Tongue (tissue), 3 donors: ENCODE measurements around the gene SLAMF8. TPM values are rescaled to one million over a fixed set of nuclear protein-coding genes. Genes with fewer than 3 reads are reported as not detected.

Experiments
- DNase-seq: peaks from one replicate; pipeline ENCODE4 v3.0.0-alpha.2; 2015
- small RNA-seq: library from RNA; depleted of rRNA; stranded (forward); fragments of <200 nt; gene quantifications from one replicate; pipeline ENCODE3, GENCODE V24; 2014; ENCODE audit warnings: low replicate concordance
- total RNA-seq: library from RNA; depleted of rRNA; stranded (reverse); fragments of >200 nt; gene quantifications from one replicate; pipeline ENCODE4 v1.2.3, GENCODE V29; 2014

SLAMF8 gene
- total RNA-seq, 1 donor from 2014 or later: 0.92 TPM

DNA sequence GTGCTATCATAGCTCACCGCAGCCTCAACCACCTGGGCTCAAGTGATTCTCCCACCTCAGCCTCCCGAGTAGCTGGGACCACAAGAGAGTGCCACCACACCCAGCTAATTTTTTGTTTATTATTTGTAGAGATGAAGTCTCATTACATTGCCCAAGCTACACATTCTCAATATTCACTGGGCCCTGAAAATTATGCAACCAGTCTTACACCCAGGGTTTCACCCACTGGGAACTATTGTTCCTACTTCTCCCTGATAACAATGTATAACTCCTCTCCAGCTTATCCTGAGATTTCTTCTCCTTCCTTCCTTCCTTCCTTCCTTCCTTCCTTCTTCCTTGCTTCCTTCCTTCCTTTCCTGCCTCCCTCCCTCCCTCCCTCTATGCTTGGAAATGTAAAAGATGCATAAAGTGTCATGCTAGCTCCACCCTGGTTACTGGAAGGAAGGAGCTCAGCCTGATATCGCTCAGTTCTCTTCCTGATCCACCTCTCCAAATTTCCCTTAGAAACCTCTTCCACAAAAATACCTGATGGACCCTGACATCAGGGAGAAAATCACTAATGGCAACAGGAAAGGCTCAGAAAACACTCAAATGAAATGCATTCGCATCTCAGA, 47.0 kb downstream of the SLAMF8 start:
- no peak for DNase-seq

DNA sequence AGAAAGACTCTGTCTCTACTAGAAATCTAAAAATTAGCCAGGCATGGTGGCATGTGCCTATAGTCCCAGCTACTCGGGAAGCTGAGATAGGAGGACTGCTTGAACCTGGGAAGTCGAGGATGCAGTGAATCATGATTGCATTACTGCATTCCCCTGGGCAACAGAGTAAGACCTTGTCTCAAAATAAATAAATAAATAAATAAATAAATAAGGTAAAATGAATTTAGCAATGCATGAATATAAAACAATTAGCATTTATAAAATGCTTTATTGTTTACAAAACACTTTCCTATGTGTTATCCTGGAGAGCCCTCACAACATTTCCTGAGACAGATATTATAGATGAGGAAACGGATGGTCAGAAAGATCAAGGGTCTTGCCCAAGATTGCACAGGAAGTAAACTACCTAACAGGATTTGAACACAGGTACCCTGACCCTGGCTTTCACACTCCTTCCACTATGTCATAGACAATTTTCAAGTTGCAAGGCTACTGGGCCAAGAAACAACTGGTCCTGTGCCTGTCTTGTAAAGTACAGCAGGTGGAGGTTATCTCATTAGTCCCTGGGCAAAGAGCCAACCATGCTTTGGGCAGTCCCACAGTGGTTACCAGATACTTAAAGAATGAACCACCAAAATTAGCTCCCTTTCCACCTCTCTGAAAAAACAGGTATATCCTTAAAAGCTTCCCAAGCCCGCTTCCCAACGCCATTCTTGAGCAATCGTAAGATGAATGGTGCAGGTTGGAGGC, 51.2 kb downstream of the SLAMF8 start:
- no peak for DNase-seq

DNA sequence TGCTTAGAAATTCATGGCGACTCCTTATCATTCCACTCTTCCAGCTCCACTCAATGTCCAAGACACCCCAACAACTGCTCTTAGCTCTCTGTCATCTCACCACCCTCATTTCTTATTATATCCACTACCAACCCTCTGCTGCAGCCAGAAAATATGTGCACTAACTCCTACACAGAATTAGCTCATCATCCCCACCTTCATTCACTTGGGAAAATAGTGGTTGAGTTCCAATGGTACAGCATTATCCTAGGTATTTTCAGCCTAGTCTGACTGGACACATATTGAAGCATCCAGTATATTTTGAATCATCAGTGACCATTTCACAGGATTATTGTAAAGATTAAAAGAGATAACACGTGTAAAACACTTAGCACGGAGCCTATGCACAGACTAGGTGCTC, 52.5 kb downstream of the SLAMF8 start:
- no peak for DNase-seq

DNA sequence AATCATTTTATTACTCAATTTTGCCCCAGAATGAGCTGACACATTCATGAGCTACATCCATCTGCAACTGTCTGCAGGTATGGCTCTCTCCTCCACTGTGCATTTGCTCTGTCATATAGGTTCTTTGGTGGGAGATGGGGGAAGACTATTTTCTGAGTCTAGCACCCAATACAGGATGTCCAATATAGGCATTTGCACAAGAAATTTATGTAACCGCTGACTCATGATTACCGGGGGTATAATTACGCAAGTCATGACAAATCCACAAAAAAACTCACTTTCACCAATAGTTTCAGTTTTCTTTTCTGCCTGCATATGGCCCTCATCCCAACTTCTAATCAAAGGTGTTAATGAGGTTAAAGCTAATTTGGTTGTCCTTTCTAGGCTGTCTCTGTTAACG, 53.3 kb downstream of the SLAMF8 start:
- no peak for DNase-seq

DNA sequence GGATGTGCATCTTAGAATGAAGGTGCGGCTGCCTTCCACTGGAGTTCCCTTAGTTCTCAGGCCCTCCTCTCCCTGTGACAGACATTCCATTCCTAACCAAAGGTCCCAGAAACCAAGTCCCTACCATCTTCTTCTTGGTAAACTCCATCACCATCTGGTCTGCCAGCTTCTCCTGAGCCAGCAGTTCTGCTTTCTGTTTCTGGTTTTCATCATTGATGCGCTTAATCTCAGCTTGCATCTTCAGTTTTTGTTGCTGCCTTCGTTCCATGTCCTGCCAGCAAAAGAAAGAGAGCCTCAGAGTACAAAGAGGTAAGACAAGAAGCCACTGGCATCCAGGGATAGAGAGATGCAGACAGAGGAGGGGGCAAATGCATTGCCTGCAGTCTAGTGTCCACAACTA, 53.8 kb downstream of the SLAMF8 start:
- no peak for DNase-seq

DNA sequence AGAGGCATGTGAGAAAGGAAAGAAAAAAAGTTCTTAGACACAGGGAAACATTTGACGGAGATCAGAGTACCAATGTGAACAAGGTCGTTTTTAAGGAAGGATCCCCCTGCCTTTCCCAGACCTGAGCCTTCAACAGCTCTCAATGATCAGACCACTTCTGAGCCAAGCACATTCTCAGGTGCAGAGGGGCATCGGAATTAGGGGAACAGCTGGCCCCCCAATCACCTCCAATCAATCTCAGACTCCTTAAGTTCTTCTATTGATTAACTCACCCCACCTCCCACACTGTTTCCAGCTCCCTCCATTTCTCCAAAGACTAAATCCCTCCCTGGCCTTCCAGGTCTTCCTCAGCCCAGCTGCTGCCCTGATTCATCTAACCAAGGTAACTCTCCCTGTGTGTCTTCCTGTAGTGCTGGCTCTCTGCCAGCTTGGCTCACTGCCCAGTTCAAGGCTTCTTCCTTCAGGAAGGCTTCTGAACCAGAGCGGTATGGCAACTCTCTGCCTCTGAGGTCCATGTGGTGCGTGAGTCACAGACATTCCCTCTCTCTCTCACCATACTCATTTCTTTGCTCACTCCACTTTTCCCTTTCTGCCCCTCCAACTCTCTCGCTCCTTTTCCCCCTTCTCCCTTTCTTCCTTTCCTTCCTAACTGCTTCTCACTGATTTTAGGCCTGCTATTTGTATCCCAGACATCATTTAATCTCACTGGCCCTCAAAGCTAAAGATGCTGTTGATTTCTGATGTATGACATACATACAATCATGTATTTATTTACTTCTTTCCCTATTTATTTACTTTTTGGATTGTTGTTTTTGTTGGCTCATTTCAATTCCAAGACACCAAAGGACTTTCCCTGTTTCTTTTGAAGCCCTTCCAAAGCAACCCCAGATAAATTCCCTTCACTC, 55.2 kb downstream of the SLAMF8 start:
- DNase-seq: peak; percentile 79

DNA sequence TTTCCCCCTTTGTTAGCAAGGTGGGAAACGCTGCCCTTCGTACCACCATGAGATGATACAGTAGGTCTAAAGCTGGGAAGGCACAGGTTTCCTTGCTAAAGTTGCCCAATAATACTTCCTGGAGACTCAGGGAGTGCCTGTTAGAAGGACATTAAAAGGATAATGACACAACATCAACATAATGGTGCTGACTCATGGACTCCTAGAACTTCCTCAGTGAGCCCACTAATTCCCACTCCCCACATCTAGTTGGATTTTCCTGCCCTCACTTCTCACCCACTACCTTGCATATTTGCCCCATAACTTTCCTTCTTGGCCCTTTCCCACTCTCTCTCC, 55.8 kb downstream of the SLAMF8 start:
- no peak for DNase-seq

DNA sequence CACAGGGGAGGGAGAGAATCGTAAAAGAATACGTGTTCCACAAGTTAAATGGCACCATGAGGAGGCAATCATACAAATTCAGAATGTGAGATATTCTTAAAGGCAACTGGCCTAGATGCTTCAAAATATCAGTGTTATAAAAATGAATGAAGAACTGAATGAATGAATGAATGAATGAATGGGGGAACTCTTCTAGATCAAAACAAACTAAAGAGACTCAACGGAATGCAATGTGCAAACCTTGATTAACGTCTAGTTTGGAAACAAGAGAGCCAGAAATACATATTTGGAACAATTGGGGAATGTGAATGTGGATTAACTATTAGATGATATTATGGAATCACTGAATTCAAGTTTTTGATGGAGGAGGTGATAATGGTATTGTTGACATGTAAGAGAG, 56.5 kb downstream of the SLAMF8 start:
- DNase-seq: no peak

DNA sequence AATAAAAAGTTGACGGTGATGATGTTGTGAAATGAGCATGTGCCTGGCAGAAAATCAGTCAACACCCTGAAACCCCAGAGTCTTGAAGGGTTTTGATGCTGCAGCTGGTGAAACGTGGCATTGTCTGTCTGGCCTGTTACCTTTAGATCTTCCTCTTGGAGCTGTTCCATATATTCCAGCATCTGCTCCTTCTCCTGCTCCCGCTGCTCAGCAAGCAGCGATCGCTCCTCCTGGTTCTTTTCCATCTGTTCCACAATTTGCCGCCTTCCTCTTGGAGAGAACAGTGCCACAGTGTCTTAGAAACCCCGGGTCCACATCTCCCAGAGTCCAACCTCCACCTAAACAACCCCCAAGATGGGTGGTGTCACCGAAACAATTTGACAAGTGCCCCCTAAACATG, 57.6 kb downstream of the SLAMF8 start:
- DNase-seq: no peak

Small RNA genes within 50 kb of the gene (small RNA-seq; reads per million reads assigned to genes)
- 0.29 reads per million, percentile 50 among the genes with 10 or more reads in this experiment for gene RF00570

Other genes with a start within 250 kb of the SLAMF8 start
- gene APCS, start 239.0 kb upstream of the SLAMF8 start, total RNA-seq: not detected
- gene CRP, start 112.3 kb upstream of the SLAMF8 start, total RNA-seq: not detected
- gene DUSP23, start 45.9 kb upstream of the SLAMF8 start, total RNA-seq: 24.3 TPM
- gene FCRL6, start 24.5 kb upstream of the SLAMF8 start, total RNA-seq: not detected
- gene VSIG8, start 35.8 kb downstream of the SLAMF8 start, total RNA-seq: not detected
- 0.10 TPM for gene CFAP45, start 73.3 kb downstream of the SLAMF8 start, total RNA-seq
- gene TAGLN2, start 98.6 kb downstream of the SLAMF8 start, total RNA-seq: 238 TPM
- 8.7 TPM for gene IGSF9, start 118.7 kb downstream of the SLAMF8 start, total RNA-seq
- not detected for gene SLAMF9, start 127.4 kb downstream of the SLAMF8 start, total RNA-seq
- 4.5 TPM for gene PIGM, start 205.1 kb downstream of the SLAMF8 start, total RNA-seq
- gene KCNJ10, start 243.3 kb downstream of the SLAMF8 start, total RNA-seq: 0.41 TPM